Omental fat pad (tissue), 4 donors: Measurements from ENCODE around the gene SMPX. TPM values are rescaled to one million over a fixed set of nuclear protein-coding genes. Genes with fewer than 3 reads are reported as not detected.

Source experiments
- ATAC-seq: fragments of 150-250 bp; one replicate; pipeline ENCODE4 v1.9.1; 2016; ENCODE audit warnings: mild to moderate bottlenecking, moderate library complexity; ENCODE audit not compliant: low FRiP score
- DNase-seq: peaks from one replicate; pipeline ENCODE4 v3.0.0-alpha.2; 2019; ENCODE audit warnings: low spot score
- total RNA-seq, 4 donors: library from RNA; depleted of rRNA; stranded (reverse); fragments of >200 nt; gene quantifications; one replicate each; pipeline ENCODE4 v1.1.0, GENCODE V29; 2016
- TF ChIP-seq, protein P1 (sequence below), 3 donors: fragments of 450-650 bp; IDR thresholded peaks; one replicate each; pipeline ENCODE4 v1.5.1; 2016 to 2017; ENCODE audit warnings: antibody characterized with exemption in 3 of 3, mild to moderate bottlenecking in 3 of 3, moderate library complexity in 2 of 3

SMPX gene
- total RNA-seq, 4 donors from 2014 or later, result not detected

DNA sequence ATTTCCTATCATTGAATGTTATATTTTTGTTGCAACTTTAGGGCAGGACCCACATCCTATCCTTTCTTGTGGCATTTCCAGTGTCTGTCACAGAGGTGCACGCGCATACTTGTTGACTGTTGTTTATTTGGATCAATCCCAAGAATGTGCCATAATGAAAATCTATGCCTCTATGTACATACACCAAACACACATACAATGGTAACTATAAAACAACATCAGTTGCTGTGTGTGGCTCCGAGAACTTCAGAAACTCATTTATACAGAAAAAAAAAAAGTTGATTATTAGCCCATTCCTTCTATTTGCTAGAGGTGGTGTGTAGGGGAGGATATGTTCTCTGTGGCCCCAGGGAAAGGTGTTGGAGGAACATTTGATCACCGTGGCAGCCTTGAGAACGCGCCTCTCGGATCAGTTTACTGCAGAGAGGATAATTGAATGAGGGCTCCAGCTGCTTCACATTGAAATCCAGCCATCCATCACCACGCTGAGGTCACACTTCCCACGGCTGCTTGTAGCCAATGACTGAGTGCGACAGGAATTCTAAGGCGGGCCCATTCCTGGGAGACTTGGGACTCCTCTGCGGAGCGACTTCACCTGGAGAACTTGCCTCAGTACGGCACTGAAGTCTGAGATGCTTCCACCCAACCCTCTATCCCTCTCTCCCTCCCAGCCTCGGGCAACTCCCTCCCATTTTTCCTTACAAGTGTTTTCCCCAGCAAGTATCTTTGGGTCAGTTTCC is 19.5 kb downstream of the SMPX start:
- TF ChIP-seq, protein P1, sequence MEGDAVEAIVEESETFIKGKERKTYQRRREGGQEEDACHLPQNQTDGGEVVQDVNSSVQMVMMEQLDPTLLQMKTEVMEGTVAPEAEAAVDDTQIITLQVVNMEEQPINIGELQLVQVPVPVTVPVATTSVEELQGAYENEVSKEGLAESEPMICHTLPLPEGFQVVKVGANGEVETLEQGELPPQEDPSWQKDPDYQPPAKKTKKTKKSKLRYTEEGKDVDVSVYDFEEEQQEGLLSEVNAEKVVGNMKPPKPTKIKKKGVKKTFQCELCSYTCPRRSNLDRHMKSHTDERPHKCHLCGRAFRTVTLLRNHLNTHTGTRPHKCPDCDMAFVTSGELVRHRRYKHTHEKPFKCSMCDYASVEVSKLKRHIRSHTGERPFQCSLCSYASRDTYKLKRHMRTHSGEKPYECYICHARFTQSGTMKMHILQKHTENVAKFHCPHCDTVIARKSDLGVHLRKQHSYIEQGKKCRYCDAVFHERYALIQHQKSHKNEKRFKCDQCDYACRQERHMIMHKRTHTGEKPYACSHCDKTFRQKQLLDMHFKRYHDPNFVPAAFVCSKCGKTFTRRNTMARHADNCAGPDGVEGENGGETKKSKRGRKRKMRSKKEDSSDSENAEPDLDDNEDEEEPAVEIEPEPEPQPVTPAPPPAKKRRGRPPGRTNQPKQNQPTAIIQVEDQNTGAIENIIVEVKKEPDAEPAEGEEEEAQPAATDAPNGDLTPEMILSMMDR (IDR thresholded peaks at IDR 0.05), result no peak
- DNase-seq (no peak), ATAC-seq (no peak)

DNA sequence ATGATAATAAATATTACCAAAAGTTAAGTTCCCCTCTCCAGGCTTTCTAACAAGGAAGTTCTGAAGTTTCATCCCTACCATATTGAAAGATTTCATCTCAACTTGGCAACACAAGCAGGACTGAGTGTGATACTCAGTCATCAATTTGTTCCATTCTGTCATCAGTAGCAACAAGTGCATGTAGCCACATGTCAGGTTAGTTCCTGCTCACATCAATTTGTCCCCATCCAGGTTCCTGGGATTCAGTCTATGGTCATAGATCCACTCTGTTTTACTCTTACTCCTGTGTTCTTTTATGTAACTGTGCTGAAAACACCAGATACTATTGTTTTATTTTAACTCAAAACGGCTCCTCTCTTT is 22.2 kb downstream of the SMPX start:
- TF ChIP-seq, protein P1 (IDR thresholded peaks at IDR 0.05), result no peak
- ATAC-seq (no peak), DNase-seq (no peak)

DNA sequence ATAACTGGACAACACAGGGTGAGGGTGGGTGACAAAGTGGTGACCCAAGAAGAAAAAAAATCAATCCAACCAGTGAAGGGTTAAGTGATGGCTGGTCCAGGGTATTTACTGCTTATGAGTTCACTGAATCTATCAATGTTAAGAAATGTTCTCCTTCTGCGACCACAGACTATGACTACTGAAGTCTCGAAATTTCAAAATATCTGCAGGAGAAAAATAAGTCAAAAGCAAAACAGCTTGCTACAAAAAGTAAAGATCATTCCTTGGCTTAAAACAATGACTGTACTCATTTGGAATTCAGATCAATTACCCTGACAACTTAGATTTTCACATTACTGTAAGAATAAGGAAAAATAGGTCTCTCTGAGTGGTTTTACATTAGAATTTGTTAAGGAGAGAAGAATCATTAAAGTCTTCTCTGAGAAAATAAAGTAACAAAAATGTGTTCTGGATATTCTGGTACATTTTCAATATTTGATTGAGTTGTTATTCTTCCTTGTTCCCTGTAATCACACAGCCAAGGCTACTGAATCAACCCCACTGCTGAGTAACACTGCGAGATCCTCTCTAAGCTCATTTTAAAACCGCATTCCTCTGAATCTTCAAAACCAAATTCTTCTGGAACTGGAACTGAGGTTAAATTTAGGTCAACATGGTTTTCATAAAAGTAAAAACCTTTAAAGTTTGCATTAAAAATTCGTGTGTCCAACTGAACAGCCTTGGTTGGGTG is 22.7 kb downstream of the SMPX start:
- ATAC-seq (no peak), DNase-seq (no peak)
- TF ChIP-seq, protein P1 (IDR thresholded peaks at IDR 0.05), result no peak

DNA sequence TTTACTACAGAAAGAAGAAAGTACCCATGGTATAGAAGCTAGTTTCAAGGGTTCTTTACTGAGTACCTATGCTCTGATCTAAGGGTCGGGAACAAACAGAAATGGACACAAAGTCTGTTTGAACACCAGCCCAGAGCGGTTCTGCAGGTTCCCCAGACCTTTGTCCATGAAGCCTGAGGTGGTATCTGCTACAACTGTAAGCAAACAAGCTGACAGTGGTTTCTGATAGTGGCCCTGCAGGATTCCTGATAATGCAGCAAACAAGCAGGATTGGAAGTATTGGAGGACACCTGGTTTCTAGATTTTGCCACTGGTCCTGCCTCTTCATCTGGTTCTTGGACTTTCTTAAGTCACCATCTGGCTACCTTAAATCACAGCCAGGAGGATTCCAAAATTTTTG is 23.7 kb downstream of the SMPX start:
- DNase-seq (no peak), ATAC-seq (no peak)
- TF ChIP-seq, protein P1 (IDR thresholded peaks at IDR 0.05), result no peak

DNA sequence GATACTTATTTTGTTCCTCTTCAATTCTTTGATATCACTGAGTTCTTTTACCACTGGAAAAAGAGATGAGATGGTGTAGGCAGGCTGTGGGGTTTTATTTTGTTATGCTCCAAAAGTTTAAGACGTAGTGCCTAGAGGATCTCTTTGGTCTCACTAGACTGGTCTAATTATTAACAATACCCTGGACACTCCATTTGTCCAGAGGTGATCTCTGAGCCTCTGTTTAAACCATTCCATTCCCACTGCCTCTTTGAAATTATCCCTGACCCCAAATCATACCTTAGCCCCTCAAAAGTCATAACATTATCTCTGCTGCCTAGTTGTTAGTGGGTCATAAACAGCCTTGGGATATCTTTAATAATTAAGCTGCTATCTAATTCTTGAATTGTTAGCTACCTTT is 24.2 kb downstream of the SMPX start:
- TF ChIP-seq, protein P1 (IDR thresholded peaks at IDR 0.05), result no peak
- ATAC-seq (no peak), DNase-seq (no peak)

DNA sequence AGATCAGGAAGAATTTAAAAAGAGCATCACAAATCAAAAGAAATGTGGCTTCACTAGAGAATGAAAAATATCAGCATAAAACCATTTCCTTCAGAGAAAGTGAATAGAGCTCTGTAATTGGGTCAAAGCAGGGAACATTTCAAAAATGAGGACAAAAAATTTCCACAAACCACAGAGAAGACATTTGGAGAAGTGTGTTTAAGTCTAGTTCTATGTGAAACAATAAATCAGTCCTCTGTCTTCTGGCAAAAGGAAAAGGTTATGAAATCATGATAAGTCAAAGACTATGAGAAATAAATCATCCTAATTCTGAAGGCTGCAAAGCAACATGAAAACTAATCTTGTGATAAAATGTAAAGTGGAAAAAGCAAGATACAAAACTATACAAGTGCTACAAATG is 27.9 kb downstream of the SMPX start:
- DNase-seq (no peak), ATAC-seq (no peak)
- TF ChIP-seq, protein P1 (IDR thresholded peaks at IDR 0.05), result no peak
